ENCODE measurements around the gene A1BG. TPM values are rescaled to one million over a fixed set of nuclear protein-coding genes. Genes with fewer than 3 reads are reported as not detected.

The A1BG gene, protein sequence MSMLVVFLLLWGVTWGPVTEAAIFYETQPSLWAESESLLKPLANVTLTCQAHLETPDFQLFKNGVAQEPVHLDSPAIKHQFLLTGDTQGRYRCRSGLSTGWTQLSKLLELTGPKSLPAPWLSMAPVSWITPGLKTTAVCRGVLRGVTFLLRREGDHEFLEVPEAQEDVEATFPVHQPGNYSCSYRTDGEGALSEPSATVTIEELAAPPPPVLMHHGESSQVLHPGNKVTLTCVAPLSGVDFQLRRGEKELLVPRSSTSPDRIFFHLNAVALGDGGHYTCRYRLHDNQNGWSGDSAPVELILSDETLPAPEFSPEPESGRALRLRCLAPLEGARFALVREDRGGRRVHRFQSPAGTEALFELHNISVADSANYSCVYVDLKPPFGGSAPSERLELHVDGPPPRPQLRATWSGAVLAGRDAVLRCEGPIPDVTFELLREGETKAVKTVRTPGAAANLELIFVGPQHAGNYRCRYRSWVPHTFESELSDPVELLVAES
- 10 to 100 TPM in 1 of 2 donors, 1 to 10 TPM in 1; 1.2 to 16.4 TPM for total RNA-seq
- polyA plus RNA-seq = 10 to 100 TPM; 20.9 to 53.4 TPM
- long read RNA-seq, donor 1, transcript A1BG-203 (2 exons, 2,134 nt) = major isoform, 5 of 5 reads
- long read RNA-seq, donor 1, partial matches to known transcripts = 0 of 5 reads
- long read RNA-seq, donor 1, other reads (novel, unspliced or antisense) = 0 of 5 reads
- long read RNA-seq, donor 2, partial matches to known transcripts = 0 of 1 reads
- long read RNA-seq, donor 2, other reads (novel, unspliced or antisense) = 0 of 1 reads
- long read RNA-seq, donor 3, partial matches to known transcripts = 0 of 1 reads
- long read RNA-seq, donor 3, other reads (novel, unspliced or antisense) = 0 of 1 reads
- long read RNA-seq, donor 4, partial matches to known transcripts = 0 of 3 reads
- long read RNA-seq, donor 4, other reads (novel, unspliced or antisense) = 0 of 3 reads
- long read RNA-seq, donor 5, partial matches to known transcripts = 0 of 3 reads
- long read RNA-seq, donor 5, other reads (novel, unspliced or antisense) = 0 of 3 reads

DNA sequence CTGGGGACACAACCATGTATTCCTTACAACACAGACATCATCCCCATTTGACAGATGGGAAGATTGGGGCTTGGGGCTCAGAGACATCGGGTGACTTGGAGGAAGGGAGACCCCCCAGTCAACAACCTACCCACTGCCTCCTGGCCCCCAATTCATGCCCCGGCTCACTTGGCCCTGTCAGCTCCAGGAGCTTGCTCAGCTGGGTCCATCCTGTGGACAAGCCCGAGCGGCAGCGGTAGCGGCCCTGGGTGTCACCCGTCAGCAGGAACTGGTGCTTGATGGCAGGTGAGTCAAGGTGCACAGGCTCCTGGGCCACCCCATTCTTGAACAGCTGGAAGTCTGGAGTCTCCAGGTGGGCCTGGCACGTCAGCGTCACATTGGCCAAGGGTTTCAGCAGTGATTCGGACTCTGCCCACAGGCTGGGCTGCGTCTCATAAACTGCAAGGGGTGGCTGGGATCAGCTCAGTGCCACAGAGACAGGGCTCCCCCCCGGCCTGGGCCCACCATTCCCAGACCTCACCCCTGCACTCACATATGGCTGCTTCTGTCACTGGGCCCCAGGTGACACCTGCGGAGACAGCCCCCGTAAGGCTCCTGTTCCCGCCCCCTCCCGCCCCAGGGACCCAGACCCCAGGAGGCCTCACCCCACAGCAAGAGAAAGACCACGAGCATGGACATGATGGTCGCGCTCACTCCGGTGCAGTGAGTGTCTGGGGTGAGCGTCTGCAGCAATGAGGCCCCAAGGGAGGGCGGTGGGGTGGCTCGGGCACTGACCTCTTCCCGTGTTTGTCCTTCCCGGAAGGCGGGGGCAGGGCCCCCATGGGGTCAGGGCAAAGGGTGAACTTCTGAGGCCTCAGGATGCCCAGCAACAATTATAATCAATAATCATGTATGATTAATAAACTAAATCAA, at the start of gene A1BG:
A1BG (minus strand) TSS at position 733 of the 912 bp plus-strand sequence; CDS start at position 678, 55 bp downstream.
- Histone ChIP-seq H3K9ac (ENCODE audit: insufficient read depth in 1 of 2, low read length in 2 of 2) (no peak within 1 kb of the TSS), H3K4me3 (no peak within 1 kb of the TSS), H3K4me1 (ENCODE audit: control insufficient read depth in 5 of 5, insufficient read depth in 5 of 5, low read length in 5 of 5) (peaks cover 0 to 37% (median 2%) of the 10 kb centered on the region in 5 donors), H3K27ac (ENCODE audit: low read depth in 1 of 2, low read length in 1 of 2) (no peak within 1 kb of the TSS), H3K36me3 (ENCODE audit: control insufficient read depth in 4 of 4, insufficient read depth in 4 of 4, low read length in 4 of 4) (peaks cover 0 to 5% (median 0%) of the 10 kb centered on the region in 4 donors), H3K27me3 (ENCODE audit: control insufficient read depth in 3 of 3, insufficient read depth in 3 of 3, low read length in 2 of 3) (peaks cover 0 to 42% (median 35%) of the 10 kb centered on the region in 3 donors), H3K9me3 (ENCODE audit: control insufficient read depth in 4 of 4, insufficient read depth in 3 of 4, low read length in 3 of 4) (peaks cover 0 to 10% (median 0%) of the 10 kb centered on the region in 4 donors)
- TF ChIP-seq, protein P1, sequence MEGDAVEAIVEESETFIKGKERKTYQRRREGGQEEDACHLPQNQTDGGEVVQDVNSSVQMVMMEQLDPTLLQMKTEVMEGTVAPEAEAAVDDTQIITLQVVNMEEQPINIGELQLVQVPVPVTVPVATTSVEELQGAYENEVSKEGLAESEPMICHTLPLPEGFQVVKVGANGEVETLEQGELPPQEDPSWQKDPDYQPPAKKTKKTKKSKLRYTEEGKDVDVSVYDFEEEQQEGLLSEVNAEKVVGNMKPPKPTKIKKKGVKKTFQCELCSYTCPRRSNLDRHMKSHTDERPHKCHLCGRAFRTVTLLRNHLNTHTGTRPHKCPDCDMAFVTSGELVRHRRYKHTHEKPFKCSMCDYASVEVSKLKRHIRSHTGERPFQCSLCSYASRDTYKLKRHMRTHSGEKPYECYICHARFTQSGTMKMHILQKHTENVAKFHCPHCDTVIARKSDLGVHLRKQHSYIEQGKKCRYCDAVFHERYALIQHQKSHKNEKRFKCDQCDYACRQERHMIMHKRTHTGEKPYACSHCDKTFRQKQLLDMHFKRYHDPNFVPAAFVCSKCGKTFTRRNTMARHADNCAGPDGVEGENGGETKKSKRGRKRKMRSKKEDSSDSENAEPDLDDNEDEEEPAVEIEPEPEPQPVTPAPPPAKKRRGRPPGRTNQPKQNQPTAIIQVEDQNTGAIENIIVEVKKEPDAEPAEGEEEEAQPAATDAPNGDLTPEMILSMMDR (IDR thresholded peaks at IDR 0.05; ENCODE audit: control extremely low read depth, extremely low read depth) = no peak
- WGBS, 2 donors = 83 to 88% methylated on average over 26 of the region's 26 CpGs
- DNase-seq (peak in 1 of 3 donors; percentile 10), ATAC-seq (ENCODE audit: insufficient read depth, low FRiP score) (no peak)

DNA sequence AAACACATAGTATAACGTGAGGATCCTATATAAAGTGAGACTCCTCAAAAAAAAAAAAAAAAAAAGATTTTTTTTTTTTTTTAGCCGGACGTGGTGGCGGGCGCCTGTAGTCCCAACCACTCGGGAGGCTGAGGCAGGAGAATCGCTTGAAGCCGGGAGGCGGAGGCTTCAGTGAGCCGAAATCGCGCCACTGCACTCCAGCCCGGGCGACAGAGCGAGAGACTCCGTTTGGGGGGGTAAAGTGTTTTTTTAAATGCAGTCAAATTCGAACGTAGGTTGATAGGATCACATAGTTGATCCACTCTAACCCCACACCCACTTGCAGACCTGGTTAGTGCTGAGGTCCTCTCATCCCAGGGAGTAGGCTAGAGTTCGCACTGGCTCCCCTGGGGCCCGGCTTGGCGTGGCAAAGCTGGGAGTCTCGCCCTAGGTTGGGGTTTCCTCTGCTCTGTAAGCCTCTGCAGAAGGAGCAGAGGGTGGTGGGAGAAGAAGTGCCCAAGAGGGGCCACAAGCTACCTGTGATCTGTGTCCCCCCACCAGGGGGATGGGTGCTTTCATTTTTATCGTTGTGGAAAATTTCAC, 48.6 kb upstream of the A1BG start:
- no peak overlapping the region for H3K27ac ChIP-seq (ENCODE audit: low read depth in 1 of 2, low read length in 1 of 2)
- H3K36me3 ChIP-seq (ENCODE audit: control insufficient read depth in 4 of 4, insufficient read depth in 4 of 4, low read length in 4 of 4) = no peaks in the 10 kb centered on the region
- no peaks in the 10 kb centered on the region for H3K9me3 ChIP-seq (ENCODE audit: control insufficient read depth in 4 of 4, insufficient read depth in 3 of 4, low read length in 3 of 4)
- H3K4me1 ChIP-seq (ENCODE audit: control insufficient read depth in 5 of 5, insufficient read depth in 5 of 5, low read length in 5 of 5) = peaks cover 0 to 20% (median 8%) of the 10 kb centered on the region in 5 donors
- H3K27me3 ChIP-seq (ENCODE audit: control insufficient read depth in 3 of 3, insufficient read depth in 3 of 3, low read length in 2 of 3) = peaks cover 0 to 7% (median 7%) of the 10 kb centered on the region in 3 donors
- TF ChIP-seq, protein P1 (IDR thresholded peaks at IDR 0.05; ENCODE audit: control extremely low read depth, extremely low read depth) = no peak
- 25 to 33% methylated on average over 23 of the region's 23 CpGs for WGBS, 2 donors
- no peak overlapping the region for H3K4me3 ChIP-seq
- peak overlapping the region in 1 of 2 donors; percentile 59 for H3K9ac ChIP-seq (ENCODE audit: insufficient read depth in 1 of 2, low read length in 2 of 2)
- ATAC-seq (ENCODE audit: insufficient read depth, low FRiP score) (no peak), DNase-seq (no peak)
